ENCODE data around the gene KCNMB2.

KCNMB2 gene

GRCh38 chr3:178845420-178846118 is 309.3 kb downstream of the KCNMB2 start:
- TF ChIP-seq CTCF (conservative IDR thresholded peaks at IDR 0.05; ENCODE audit: low read depth): no peak
- ChIA-PET CTCF (interaction anchor here (0.7 kb wide), 1 partner anchor 239 kb away, joined by 8 read pairs; no protein-coding TSS in a partner anchor), POLR2A (ENCODE audit: low non-redundant PET) (no interaction called here)
- H3K27ac ChIP-seq: no peak overlapping the region
- no peak for DNase-seq (ENCODE audit: low spot score)

GRCh38 chr3:178847190-178847589 is 311.0 kb downstream of the KCNMB2 start:
- TF ChIP-seq CTCF (conservative IDR thresholded peaks at IDR 0.05; ENCODE audit: low read depth): no peak
- H3K27ac ChIP-seq: no peak overlapping the region
- DNase-seq (ENCODE audit: low spot score): no peak
- POLR2A ChIA-PET (ENCODE audit: low non-redundant PET): no interaction called here
- CTCF ChIA-PET: no interaction called here

GRCh38 chr3:178849199-178849910 is 313.1 kb downstream of the KCNMB2 start:
- no peak overlapping the region for H3K27ac ChIP-seq
- POLR2A ChIA-PET (ENCODE audit: low non-redundant PET): no interaction called here
- DNase-seq (ENCODE audit: low spot score): no peak
- CTCF ChIA-PET: no interaction called here
- no peak for TF ChIP-seq CTCF (conservative IDR thresholded peaks at IDR 0.05; ENCODE audit: low read depth)

DNA sequence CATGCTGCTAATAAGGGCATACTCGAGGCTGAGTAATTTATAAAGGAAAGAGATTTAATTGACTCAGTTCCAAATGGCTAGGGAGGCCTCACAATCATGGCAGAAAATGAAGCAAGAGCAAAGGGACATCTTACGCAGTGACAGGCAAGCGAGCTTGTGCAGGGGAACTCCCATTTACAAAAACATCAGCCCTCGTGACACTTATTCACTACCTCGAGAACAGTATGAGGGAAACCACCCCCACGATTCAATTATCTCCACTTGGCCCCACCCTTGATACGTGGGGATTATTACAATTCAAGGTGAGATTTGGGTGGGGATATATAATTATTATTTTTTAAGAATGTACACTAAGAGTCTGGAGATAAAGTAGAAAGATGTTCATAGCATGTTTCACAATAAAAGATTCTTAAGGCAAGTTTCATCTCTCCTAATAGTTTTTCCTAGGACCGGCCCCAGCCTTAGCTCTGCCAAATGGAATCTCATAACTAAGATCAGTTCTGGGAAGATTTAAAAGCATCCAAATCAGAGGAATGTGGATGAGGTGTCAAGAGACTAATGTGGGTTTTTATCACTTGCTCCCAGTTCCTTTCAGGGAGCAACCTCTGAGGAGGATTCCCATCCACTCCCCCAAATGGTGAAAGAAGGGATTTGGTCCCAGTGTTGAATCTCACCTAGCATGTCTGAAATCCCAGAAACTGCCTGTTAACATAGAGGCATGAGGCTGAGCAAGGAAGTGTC is 314.4 kb downstream of the KCNMB2 start:
- H3K27ac ChIP-seq: no peak overlapping the region
- ChIA-PET CTCF (no interaction called here), POLR2A (ENCODE audit: low non-redundant PET) (no interaction called here)
- TF ChIP-seq CTCF (conservative IDR thresholded peaks at IDR 0.05; ENCODE audit: low read depth): no peak
- DNase-seq (ENCODE audit: low spot score): no peak

DNA sequence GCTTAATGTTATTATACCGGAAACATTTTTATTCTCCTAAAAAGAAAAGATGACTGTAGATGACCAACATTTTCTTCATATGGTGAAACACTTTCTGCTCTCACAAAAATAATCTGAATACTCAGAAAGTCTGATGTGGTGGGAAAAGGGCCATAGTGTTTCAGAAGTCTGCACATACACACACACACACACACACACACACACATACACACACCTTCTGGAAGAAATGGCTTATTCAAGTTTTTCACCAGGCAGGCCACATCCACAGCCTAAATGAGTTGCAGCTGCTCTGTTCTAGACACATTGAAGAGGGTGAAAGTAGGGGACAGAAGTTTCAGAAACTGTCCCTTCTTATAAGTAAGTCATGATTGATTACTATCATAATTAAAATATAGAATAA is 315.3 kb downstream of the KCNMB2 start:
- ChIA-PET POLR2A (ENCODE audit: low non-redundant PET) (no interaction called here), CTCF (no interaction called here)
- no peak overlapping the region for H3K27ac ChIP-seq
- no peak for DNase-seq (ENCODE audit: low spot score)
- TF ChIP-seq CTCF (conservative IDR thresholded peaks at IDR 0.05; ENCODE audit: low read depth): no peak

GRCh38 chr3:178856804-178857203 is 320.6 kb downstream of the KCNMB2 start:
- CTCF ChIA-PET: no interaction called here
- DNase-seq (ENCODE audit: low spot score): no peak
- no peak overlapping the region for H3K27ac ChIP-seq
- no peak for TF ChIP-seq CTCF (conservative IDR thresholded peaks at IDR 0.05; ENCODE audit: low read depth)
- POLR2A ChIA-PET (ENCODE audit: low non-redundant PET): no interaction called here
